Measurements from ENCODE around the gene STAB1. TPM values are rescaled to one million over a fixed set of nuclear protein-coding genes. Genes with fewer than 3 reads are reported as not detected.

Gene STAB1
- total and polyA plus RNA-seq, 12 donors = 17.4 to 231 (median 44.1) TPM

DNA sequence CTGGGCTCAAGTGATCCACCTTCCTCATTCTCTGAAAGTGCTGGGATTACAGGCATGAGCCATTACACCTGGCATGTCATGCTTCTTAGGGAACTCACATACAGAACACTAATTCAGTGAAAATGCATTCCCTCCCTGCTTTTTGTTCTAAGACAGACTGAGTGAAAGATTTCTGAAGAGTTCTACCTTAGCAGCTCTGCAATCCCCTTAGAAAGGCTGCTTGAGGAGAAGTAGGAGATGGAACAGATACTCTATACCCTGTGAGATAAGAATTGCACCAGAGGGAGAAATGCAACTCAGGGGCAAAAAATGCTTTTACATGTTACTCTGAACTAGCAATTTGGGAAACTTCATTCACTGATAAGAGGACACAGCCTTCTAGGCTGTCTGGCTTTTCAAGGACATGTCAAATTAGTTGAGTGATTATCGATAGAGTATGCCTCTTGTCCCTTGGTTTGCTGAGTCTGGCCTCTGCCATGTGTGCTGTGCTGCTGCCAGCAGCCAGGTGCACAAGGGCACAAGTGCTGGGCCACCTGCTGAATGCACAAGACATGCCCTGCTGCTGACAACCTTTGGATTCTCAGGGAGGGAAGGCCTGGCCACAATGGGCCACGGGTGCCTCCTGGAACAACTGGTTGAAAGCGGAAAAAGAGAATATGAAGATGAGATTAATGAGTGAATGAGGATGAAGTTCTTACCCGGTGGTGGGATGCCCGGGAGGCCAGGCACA, 59.1 kb downstream of the STAB1 start:
- H3K27me3 ChIP-seq = no peaks in the 10 kb centered on the region
- 79 to 87% methylated on average over 5 of the region's 5 CpGs for WGBS, 2 donors
- H3K4me3 ChIP-seq = no peak overlapping the region
- H3K27ac ChIP-seq = no peak overlapping the region
- intact Hi-C loops (cut with DNase I) = loop anchor here in 1 of 10 donors (10.0 kb wide), 1 partner anchor 51 kb away; no protein-coding TSS in a partner anchor
- TF ChIP-seq, protein P1, sequence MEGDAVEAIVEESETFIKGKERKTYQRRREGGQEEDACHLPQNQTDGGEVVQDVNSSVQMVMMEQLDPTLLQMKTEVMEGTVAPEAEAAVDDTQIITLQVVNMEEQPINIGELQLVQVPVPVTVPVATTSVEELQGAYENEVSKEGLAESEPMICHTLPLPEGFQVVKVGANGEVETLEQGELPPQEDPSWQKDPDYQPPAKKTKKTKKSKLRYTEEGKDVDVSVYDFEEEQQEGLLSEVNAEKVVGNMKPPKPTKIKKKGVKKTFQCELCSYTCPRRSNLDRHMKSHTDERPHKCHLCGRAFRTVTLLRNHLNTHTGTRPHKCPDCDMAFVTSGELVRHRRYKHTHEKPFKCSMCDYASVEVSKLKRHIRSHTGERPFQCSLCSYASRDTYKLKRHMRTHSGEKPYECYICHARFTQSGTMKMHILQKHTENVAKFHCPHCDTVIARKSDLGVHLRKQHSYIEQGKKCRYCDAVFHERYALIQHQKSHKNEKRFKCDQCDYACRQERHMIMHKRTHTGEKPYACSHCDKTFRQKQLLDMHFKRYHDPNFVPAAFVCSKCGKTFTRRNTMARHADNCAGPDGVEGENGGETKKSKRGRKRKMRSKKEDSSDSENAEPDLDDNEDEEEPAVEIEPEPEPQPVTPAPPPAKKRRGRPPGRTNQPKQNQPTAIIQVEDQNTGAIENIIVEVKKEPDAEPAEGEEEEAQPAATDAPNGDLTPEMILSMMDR (IDR thresholded peaks at IDR 0.05) = no peak
- no peak for DNase-seq
- H3K9me3 ChIP-seq = no peaks in the 10 kb centered on the region
- peaks cover 0 to 33% (median 7%) of the 10 kb centered on the region in 9 donors for H3K4me1 ChIP-seq
- H3K36me3 ChIP-seq = peaks cover 0 to 100% (median 29%) of the 10 kb centered on the region in 9 donors
- ATAC-seq = no peak

DNA sequence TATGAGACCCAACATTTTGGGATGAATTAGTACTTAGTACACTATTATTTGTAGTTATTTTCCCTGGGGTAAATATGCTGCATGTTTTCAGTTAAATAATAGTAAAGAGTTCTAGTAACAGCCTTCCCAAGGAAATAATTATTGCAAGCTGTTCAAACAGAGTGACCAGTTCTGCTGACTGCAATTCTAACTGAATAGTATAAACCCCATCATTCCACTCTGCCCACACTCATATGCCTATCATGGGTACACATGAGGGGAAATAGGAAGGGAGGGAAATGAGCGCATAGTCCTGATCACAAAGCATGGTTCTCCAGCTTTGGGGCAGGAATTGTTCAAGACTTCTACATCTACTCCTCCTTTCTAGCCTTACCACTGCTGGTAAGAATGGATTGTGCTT, 59.9 kb downstream of the STAB1 start:
- Histone ChIP-seq H3K4me1 (peaks cover 0 to 33% (median 7%) of the 10 kb centered on the region in 9 donors), H3K4me3 (no peak overlapping the region), H3K27ac (no peak overlapping the region), H3K36me3 (peaks cover 0 to 100% (median 29%) of the 10 kb centered on the region in 9 donors), H3K27me3 (no peaks in the 10 kb centered on the region), H3K9me3 (no peaks in the 10 kb centered on the region)
- ATAC-seq (no peak), DNase-seq (no peak)
- intact Hi-C loops (cut with DNase I) = loop anchor here in 1 of 10 donors (10.0 kb wide), 1 partner anchor 50 kb away; no protein-coding TSS in a partner anchor
- TF ChIP-seq, protein P1 (IDR thresholded peaks at IDR 0.05) = no peak
- WGBS, 2 donors = 90 to 98% methylated on average over 1 of the region's 1 CpG

GRCh38 chr3:52557011-52557960, 62.1 kb downstream of the STAB1 start:
- DNase-seq (no peak), ATAC-seq (no peak)
- TF ChIP-seq, protein P1 (IDR thresholded peaks at IDR 0.05) = no peak
- Histone ChIP-seq H3K27ac (no peak overlapping the region), H3K4me3 (no peak overlapping the region), H3K36me3 (peaks cover 0 to 100% (median 37%) of the 10 kb centered on the region in 9 donors), H3K4me1 (peaks cover 0 to 24% (median 0%) of the 10 kb centered on the region in 9 donors), H3K27me3 (no peaks in the 10 kb centered on the region), H3K9me3 (no peaks in the 10 kb centered on the region)
- WGBS, 2 donors = 85 to 86% methylated on average over 9 of the region's 9 CpGs
- intact Hi-C loops (cut with DNase I) = loop anchor here in 1 of 10 donors (10.0 kb wide), 1 partner anchor 48 kb away; no protein-coding TSS in a partner anchor

GRCh38 chr3:52558436-52558835, 63.3 kb downstream of the STAB1 start:
- H3K36me3 ChIP-seq = peaks cover 0 to 100% (median 46%) of the 10 kb centered on the region in 9 donors
- no peak for ATAC-seq
- no peaks in the 10 kb centered on the region for H3K27me3 ChIP-seq
- H3K9me3 ChIP-seq = no peaks in the 10 kb centered on the region
- TF ChIP-seq, protein P1 (IDR thresholded peaks at IDR 0.05) = no peak
- H3K4me3 ChIP-seq = no peak overlapping the region
- DNase-seq = no peak
- peaks cover 0 to 24% (median 0%) of the 10 kb centered on the region in 9 donors for H3K4me1 ChIP-seq
- H3K27ac ChIP-seq = no peak overlapping the region
- WGBS, 2 donors = 97 to 99% methylated on average over 5 of the region's 5 CpGs
- intact Hi-C loops (cut with DNase I) = loop anchor here in 1 of 10 donors (10.0 kb wide), 1 partner anchor 46 kb away; no protein-coding TSS in a partner anchor

All from heart right ventricle (tissue), 16 donors.